ENCODE measurements around the gene EDNRA. TPM values are rescaled to one million over a fixed set of nuclear protein-coding genes. Genes with fewer than 3 reads are reported as not detected.

EDNRA gene
- total RNA-seq, 1 donor from 2014 or later: 10.0 TPM

GRCh38 chr4:147570616-147571015 is 89.7 kb downstream of the EDNRA start:
- Histone ChIP-seq H3K4me3 (no peak overlapping the region), H3K27me3 (ENCODE audit: low read depth) (no peaks in the 10 kb centered on the region), H3K4me1 (no peaks in the 10 kb centered on the region), H3K9me3 (replicated peaks) (no peaks in the 10 kb centered on the region), H3K27ac (replicated peaks) (no peak overlapping the region), H3K36me3 (no peaks in the 10 kb centered on the region)
- intact Hi-C loops (cut with micrococcal nuclease): no loop called here
- TF ChIP-seq CTCF (IDR thresholded peaks at IDR 0.05; ENCODE audit: borderline replicate concordance): peak; percentile 31
- no peak for DNase-seq

- intact Hi-C loops (cut with micrococcal nuclease): no loop called here
- no peak for TF ChIP-seq CTCF (IDR thresholded peaks at IDR 0.05; ENCODE audit: borderline replicate concordance)
- no peak for DNase-seq
- H3K4me3 ChIP-seq: no peak overlapping the region
- no peaks in the 10 kb centered on the region for H3K9me3 ChIP-seq (replicated peaks)
- H3K27me3 ChIP-seq (ENCODE audit: low read depth): no peaks in the 10 kb centered on the region
- H3K4me1 ChIP-seq: no peaks in the 10 kb centered on the region
- no peak overlapping the region for H3K27ac ChIP-seq (replicated peaks)
- no peaks in the 10 kb centered on the region for H3K36me3 ChIP-seq
Measured at GRCh38 chr4:147571036-147571770, 90.3 kb downstream of the EDNRA start.

GRCh38 chr4:147576084-147576483 is 95.2 kb downstream of the EDNRA start:
- Histone ChIP-seq H3K27me3 (ENCODE audit: low read depth) (no peaks in the 10 kb centered on the region), H3K27ac (replicated peaks) (no peak overlapping the region), H3K36me3 (no peaks in the 10 kb centered on the region), H3K4me1 (no peaks in the 10 kb centered on the region), H3K4me3 (no peak overlapping the region), H3K9me3 (replicated peaks) (no peaks in the 10 kb centered on the region)
- TF ChIP-seq CTCF (IDR thresholded peaks at IDR 0.05; ENCODE audit: borderline replicate concordance): no peak
- no peak for DNase-seq
- intact Hi-C loops (cut with micrococcal nuclease): no loop called here

- DNase-seq: no peak
- Histone ChIP-seq H3K9me3 (replicated peaks) (no peaks in the 10 kb centered on the region), H3K36me3 (no peaks in the 10 kb centered on the region), H3K4me3 (no peak overlapping the region), H3K4me1 (no peaks in the 10 kb centered on the region), H3K27ac (replicated peaks) (no peak overlapping the region), H3K27me3 (ENCODE audit: low read depth) (no peaks in the 10 kb centered on the region)
- intact Hi-C loops (cut with micrococcal nuclease): no loop called here
- TF ChIP-seq CTCF (IDR thresholded peaks at IDR 0.05; ENCODE audit: borderline replicate concordance): no peak
Measured at GRCh38 chr4:147578051-147578476, 97.2 kb downstream of the EDNRA start.

- H3K9me3 ChIP-seq (replicated peaks): no peaks in the 10 kb centered on the region
- no peaks in the 10 kb centered on the region for H3K27me3 ChIP-seq (ENCODE audit: low read depth)
- no peaks in the 10 kb centered on the region for H3K4me1 ChIP-seq
- H3K27ac ChIP-seq (replicated peaks): no peak overlapping the region
- no peaks in the 10 kb centered on the region for H3K36me3 ChIP-seq
- DNase-seq: no peak
- no peak for TF ChIP-seq CTCF (IDR thresholded peaks at IDR 0.05; ENCODE audit: borderline replicate concordance)
- intact Hi-C loops (cut with micrococcal nuclease): no loop called here
- no peak overlapping the region for H3K4me3 ChIP-seq
Measured at GRCh38 chr4:147578593-147578992, 97.7 kb downstream of the EDNRA start.
